ENCODE measurements around the gene NSRP1. TPM values are rescaled to one million over a fixed set of nuclear protein-coding genes. Genes with fewer than 3 reads are reported as not detected.
"Not testable (repeated sequence)": the region's sequence is repeated elsewhere in the genome, so short reads cannot be mapped to it uniquely, and the experiment has no call there.

The NSRP1 gene
- total RNA-seq, 1 donor from 2014 or later, result 13.0 TPM

GRCh38 chr17:30117675-30118081 lies 1.1 kb downstream of the NSRP1 start:
- DNase-seq (ENCODE audit: extremely low read depth, low read depth, low spot score), result no peak

- DNase-seq (ENCODE audit: extremely low read depth, low read depth, low spot score), result not testable (repeated sequence)
Measured at GRCh38 chr17:30118635-30119034, 2.0 kb downstream of the NSRP1 start.

GRCh38 chr17:30124273-30124796 lies 7.7 kb downstream of the NSRP1 start:
- no peak for DNase-seq (ENCODE audit: extremely low read depth, low read depth, low spot score)

GRCh38 chr17:30130121-30130520 lies 13.5 kb downstream of the NSRP1 start:
- no peak for DNase-seq (ENCODE audit: extremely low read depth, low read depth, low spot score)

GRCh38 chr17:30132615-30133014 lies 16.0 kb downstream of the NSRP1 start:
- DNase-seq (ENCODE audit: extremely low read depth, low read depth, low spot score), result no peak

GRCh38 chr17:30133197-30133596 lies 16.6 kb downstream of the NSRP1 start:
- DNase-seq (ENCODE audit: extremely low read depth, low read depth, low spot score), result no peak

GRCh38 chr17:30134551-30134950 lies 17.9 kb downstream of the NSRP1 start:
- no peak for DNase-seq (ENCODE audit: extremely low read depth, low read depth, low spot score)

GRCh38 chr17:30137158-30137557 lies 20.5 kb downstream of the NSRP1 start:
- DNase-seq (ENCODE audit: extremely low read depth, low read depth, low spot score), result no peak

- not testable (repeated sequence) for DNase-seq (ENCODE audit: extremely low read depth, low read depth, low spot score)
Measured at GRCh38 chr17:30147860-30148259, 31.2 kb downstream of the NSRP1 start.

GRCh38 chr17:30148376-30148775 lies 31.8 kb downstream of the NSRP1 start:
- DNase-seq (ENCODE audit: extremely low read depth, low read depth, low spot score), result no peak

- DNase-seq (ENCODE audit: extremely low read depth, low read depth, low spot score), result no peak
Measured at GRCh38 chr17:30151471-30151870, 34.9 kb downstream of the NSRP1 start.

- no peak for DNase-seq (ENCODE audit: extremely low read depth, low read depth, low spot score)
Measured at GRCh38 chr17:30153463-30153862, 36.8 kb downstream of the NSRP1 start.

GRCh38 chr17:30155389-30155788 lies 38.8 kb downstream of the NSRP1 start:
- no peak for DNase-seq (ENCODE audit: extremely low read depth, low read depth, low spot score)

- DNase-seq (ENCODE audit: extremely low read depth, low read depth, low spot score), result no peak
Measured at GRCh38 chr17:30158896-30159625, 42.4 kb downstream of the NSRP1 start.

- no peak for DNase-seq (ENCODE audit: extremely low read depth, low read depth, low spot score)
Measured at GRCh38 chr17:30160419-30161172, 44.0 kb downstream of the NSRP1 start.

- no peak for DNase-seq (ENCODE audit: extremely low read depth, low read depth, low spot score)
Measured at GRCh38 chr17:30161601-30162000, 45.0 kb downstream of the NSRP1 start.

GRCh38 chr17:30164531-30164930 lies 47.9 kb downstream of the NSRP1 start:
- no peak for DNase-seq (ENCODE audit: extremely low read depth, low read depth, low spot score)

GRCh38 chr17:30165147-30165546 lies 48.5 kb downstream of the NSRP1 start:
- DNase-seq (ENCODE audit: extremely low read depth, low read depth, low spot score), result no peak

GRCh38 chr17:30165960-30166359 lies 49.3 kb downstream of the NSRP1 start:
- no peak for DNase-seq (ENCODE audit: extremely low read depth, low read depth, low spot score)

- DNase-seq (ENCODE audit: extremely low read depth, low read depth, low spot score), result no peak
Measured at GRCh38 chr17:30170415-30170987, 53.9 kb downstream of the NSRP1 start.

GRCh38 chr17:30172560-30172959 lies 55.9 kb downstream of the NSRP1 start:
- no peak for DNase-seq (ENCODE audit: extremely low read depth, low read depth, low spot score)

- no peak for DNase-seq (ENCODE audit: extremely low read depth, low read depth, low spot score)
Measured at GRCh38 chr17:30173649-30174048, 57.0 kb downstream of the NSRP1 start.

All from glomerular endothelial cell (primary cell).